Naive B cell (primary cell): ENCODE measurements around the gene ITPKB. TPM values are rescaled to one million over a fixed set of nuclear protein-coding genes. Genes with fewer than 3 reads are reported as not detected.

ENCODE experiments used
- ATAC-seq, 2 donors: fragments of 150-1000 bp; cut with Tn5 transposase; 2 replicates each; pipeline ENCODE4 v1.10.0; 2021; ENCODE audit warnings: low read depth in 2 of 2, mild to moderate bottlenecking in 2 of 2, moderate library complexity in 2 of 2
- DNase-seq: peaks from one replicate; pipeline ENCODE4 v3.0.0; 2022
- H3K27ac Mint-ChIP-seq, 6 donors: one replicate each; pipeline ENCODE4 v1.8.0; 2020 to 2022; ENCODE audit warnings: mild to moderate bottlenecking in 6 of 6, mixed read lengths in 6 of 6, moderate library complexity in 5 of 6, inconsistent platforms in 2 of 6
- H3K27me3 Mint-ChIP-seq, 3 donors: one replicate each; pipeline ENCODE4 v1.8.0; 2021 to 2022; ENCODE audit warnings: mixed read lengths in 3 of 3, mild to moderate bottlenecking in 1 of 3
- H3K36me3 Mint-ChIP-seq, 2 donors: one replicate each; pipeline ENCODE4 v1.8.0; 2020 to 2022; ENCODE audit warnings: mixed read lengths in 2 of 2, inconsistent platforms in 1 of 2, mild to moderate bottlenecking in 1 of 2
- H3K4me1 Mint-ChIP-seq, 3 donors: one replicate each; pipeline ENCODE4 v1.8.0; 2020 to 2022; ENCODE audit warnings: mixed read lengths in 3 of 3, inconsistent platforms in 1 of 3, mild to moderate bottlenecking in 1 of 3, moderate library complexity in 1 of 3
- H3K4me3 Mint-ChIP-seq, 8 donors: one replicate each; pipeline ENCODE4 v1.8.0; 2020 to 2022; ENCODE audit warnings: mild to moderate bottlenecking in 8 of 8, mixed read lengths in 8 of 8, moderate library complexity in 8 of 8, inconsistent platforms in 2 of 8
- H3K9me3 Mint-ChIP-seq, 7 donors: one replicate each; pipeline ENCODE4 v1.8.0; 2020 to 2022; ENCODE audit warnings: mixed read lengths in 7 of 7, mild to moderate bottlenecking in 5 of 7, inconsistent platforms in 2 of 7, moderate library complexity in 1 of 7
- polyA plus RNA-seq, 6 donors: library from polyadenylated mRNA; unstranded; fragments of 300-500 nt; fragmentation: Illumina TruSeq; gene quantifications; one replicate each; pipeline ENCODE4 v1.2.3, GENCODE V29; 2021; ENCODE audit warnings: low read depth in 6 of 6

Gene ITPKB
- 10 to 100 TPM; 24.5 to 48.9 (median 34.1) TPM for polyA plus RNA-seq

GRCh38 chr1:226738995-226739695 is at the start of gene ITPKB:
ITPKB (minus strand) TSS chr1:226739282; CDS start chr1:226737458, 1,824 bp downstream.
- Mint-ChIP-seq H3K4me1 (peaks cover 17 to 51% (median 46%) of the 10 kb centered on the region in 3 donors), H3K36me3 (no peaks in the 10 kb centered on the region), H3K27ac (peak within 1 kb of the TSS; percentile 82 to 98 (median 96)), H3K4me3 (peak within 1 kb of the TSS; percentile 88 to 100 (median 99)), H3K27me3 (no peaks in the 10 kb centered on the region), H3K9me3 (peaks cover 0 to 2% (median 0%) of the 10 kb centered on the region in 7 donors)
- ATAC-seq (peak; percentile 29 to 46), DNase-seq (peak; percentile 75)

- H3K27ac Mint-ChIP-seq: peak overlapping the region in 1 of 6 donors; percentile 75
- no peaks in the 10 kb centered on the region for H3K4me1 Mint-ChIP-seq
- ATAC-seq (no peak), DNase-seq (no peak)
- H3K36me3 Mint-ChIP-seq: no peaks in the 10 kb centered on the region
- H3K27me3 Mint-ChIP-seq: peaks cover 0 to 8% (median 5%) of the 10 kb centered on the region in 3 donors
- H3K4me3 Mint-ChIP-seq: no peak overlapping the region
- H3K9me3 Mint-ChIP-seq: no peaks in the 10 kb centered on the region
Measured at GRCh38 chr1:226787638-226788037, 48.6 kb upstream of the ITPKB start.

GRCh38 chr1:226787071-226787470 is 48.0 kb upstream of the ITPKB start:
- Mint-ChIP-seq H3K27ac (peak overlapping the region in 2 of 6 donors; percentile 75 to 82), H3K36me3 (no peaks in the 10 kb centered on the region), H3K4me1 (no peaks in the 10 kb centered on the region), H3K9me3 (no peaks in the 10 kb centered on the region), H3K4me3 (no peak overlapping the region), H3K27me3 (peaks cover 0 to 8% (median 5%) of the 10 kb centered on the region in 3 donors)
- DNase-seq (no peak), ATAC-seq (no peak)

GRCh38 chr1:226786550-226786949 is 47.5 kb upstream of the ITPKB start:
- ATAC-seq: no peak
- H3K9me3 Mint-ChIP-seq: no peaks in the 10 kb centered on the region

GRCh38 chr1:226785805-226786204 is 46.7 kb upstream of the ITPKB start:
- H3K4me1 Mint-ChIP-seq: no peaks in the 10 kb centered on the region
- peaks cover 0 to 8% (median 5%) of the 10 kb centered on the region in 3 donors for H3K27me3 Mint-ChIP-seq
- no peaks in the 10 kb centered on the region for H3K9me3 Mint-ChIP-seq
- DNase-seq: no peak
- H3K4me3 Mint-ChIP-seq: no peak overlapping the region
- ATAC-seq: no peak
- H3K36me3 Mint-ChIP-seq: no peaks in the 10 kb centered on the region
- H3K27ac Mint-ChIP-seq: no peak overlapping the region

More at GRCh38 chr1:226786550-226786949, 47.5 kb upstream of the ITPKB start:
- DNase-seq: no peak
- H3K4me3 Mint-ChIP-seq: no peak overlapping the region
- H3K4me1 Mint-ChIP-seq: no peaks in the 10 kb centered on the region
- no peaks in the 10 kb centered on the region for H3K36me3 Mint-ChIP-seq
- H3K27ac Mint-ChIP-seq: no peak overlapping the region
- H3K27me3 Mint-ChIP-seq: peaks cover 0 to 8% (median 5%) of the 10 kb centered on the region in 3 donors

- DNase-seq: no peak
- peaks cover 0 to 6% (median 5%) of the 10 kb centered on the region in 3 donors for H3K27me3 Mint-ChIP-seq
- peaks cover 0 to 11% (median 0%) of the 10 kb centered on the region in 3 donors for H3K4me1 Mint-ChIP-seq
- no peaks in the 10 kb centered on the region for H3K36me3 Mint-ChIP-seq
- ATAC-seq: no peak
- H3K4me3 Mint-ChIP-seq: no peak overlapping the region
- no peak overlapping the region for H3K27ac Mint-ChIP-seq
- no peaks in the 10 kb centered on the region for H3K9me3 Mint-ChIP-seq
Measured at GRCh38 chr1:226784081-226785049, 45.3 kb upstream of the ITPKB start.

GRCh38 chr1:226782845-226783601 is 43.9 kb upstream of the ITPKB start:
- Mint-ChIP-seq H3K27ac (peak overlapping the region in 2 of 6 donors; percentile 14 to 18), H3K36me3 (no peaks in the 10 kb centered on the region), H3K9me3 (no peaks in the 10 kb centered on the region), H3K4me1 (peaks cover 0 to 15% (median 0%) of the 10 kb centered on the region in 3 donors), H3K27me3 (peaks cover 0 to 6% (median 5%) of the 10 kb centered on the region in 3 donors), H3K4me3 (no peak overlapping the region)
- DNase-seq (no peak), ATAC-seq (no peak)

- Mint-ChIP-seq H3K9me3 (no peaks in the 10 kb centered on the region), H3K4me1 (peaks cover 0 to 15% (median 0%) of the 10 kb centered on the region in 3 donors), H3K4me3 (peak overlapping the region in 1 of 8 donors; percentile 9), H3K27ac (peak overlapping the region in 1 of 6 donors; percentile 86), H3K27me3 (peaks cover 0 to 6% (median 0%) of the 10 kb centered on the region in 3 donors), H3K36me3 (no peaks in the 10 kb centered on the region)
- ATAC-seq: no peak
- DNase-seq: no peak
Measured at GRCh38 chr1:226781937-226782609, 43.0 kb upstream of the ITPKB start.

GRCh38 chr1:226779561-226779960 is 40.5 kb upstream of the ITPKB start:
- peak overlapping the region in 1 of 8 donors; percentile 92 for H3K4me3 Mint-ChIP-seq

GRCh38 chr1:226778657-226779058 is 39.6 kb upstream of the ITPKB start:
- Mint-ChIP-seq H3K4me1 (peaks cover 0 to 15% (median 0%) of the 10 kb centered on the region in 3 donors), H3K27ac (peak overlapping the region in 1 of 6 donors; percentile 61), H3K9me3 (no peaks in the 10 kb centered on the region), H3K4me3 (no peak overlapping the region), H3K27me3 (peaks cover 0 to 6% (median 0%) of the 10 kb centered on the region in 3 donors), H3K36me3 (no peaks in the 10 kb centered on the region)
- ATAC-seq: no peak
- no peak for DNase-seq

More at GRCh38 chr1:226779561-226779960, 40.5 kb upstream of the ITPKB start:
- no peaks in the 10 kb centered on the region for H3K36me3 Mint-ChIP-seq
- DNase-seq: no peak
- no peak for ATAC-seq
- peak overlapping the region in 2 of 6 donors; percentile 31 to 68 for H3K27ac Mint-ChIP-seq
- peaks cover 0 to 15% (median 0%) of the 10 kb centered on the region in 3 donors for H3K4me1 Mint-ChIP-seq
- H3K27me3 Mint-ChIP-seq: peaks cover 0 to 6% (median 0%) of the 10 kb centered on the region in 3 donors
- no peaks in the 10 kb centered on the region for H3K9me3 Mint-ChIP-seq

- H3K9me3 Mint-ChIP-seq: no peaks in the 10 kb centered on the region
- H3K4me1 Mint-ChIP-seq: peaks cover 6 to 31% (median 8%) of the 10 kb centered on the region in 3 donors
- peaks cover 0 to 6% (median 0%) of the 10 kb centered on the region in 3 donors for H3K27me3 Mint-ChIP-seq
- no peaks in the 10 kb centered on the region for H3K36me3 Mint-ChIP-seq
- no peak overlapping the region for H3K27ac Mint-ChIP-seq
- no peak for DNase-seq
- H3K4me3 Mint-ChIP-seq: no peak overlapping the region
- no peak for ATAC-seq
Measured at GRCh38 chr1:226776975-226777374, 37.9 kb upstream of the ITPKB start.

GRCh38 chr1:226776066-226776465 is 37.0 kb upstream of the ITPKB start:
- no peaks in the 10 kb centered on the region for H3K9me3 Mint-ChIP-seq
- DNase-seq (no peak), ATAC-seq (no peak)
- no peaks in the 10 kb centered on the region for H3K36me3 Mint-ChIP-seq
- peaks cover 0 to 6% (median 0%) of the 10 kb centered on the region in 3 donors for H3K27me3 Mint-ChIP-seq
- H3K27ac Mint-ChIP-seq: no peak overlapping the region
- H3K4me1 Mint-ChIP-seq: peaks cover 6 to 33% (median 10%) of the 10 kb centered on the region in 3 donors
- no peak overlapping the region for H3K4me3 Mint-ChIP-seq
